Right ventricle myocardium inferior (tissue), 1 donor: ENCODE results near the gene EFCAB13. TPM values are rescaled to one million over a fixed set of nuclear protein-coding genes. Genes with fewer than 3 reads are reported as not detected.

Source experiments
- ATAC-seq: fragments of 200-7000 bp; cut with Tn5 transposase; one replicate; pipeline ENCODE4 v1.9.1; 2020; ENCODE audit warnings: mild to moderate bottlenecking, moderate library complexity
- DNase-seq: peaks from one replicate; pipeline ENCODE4 v3.0.0; 2021; ENCODE audit errors: missing footprints
- intact Hi-C: fragments of 100-400 bp; cut with DNase I; formaldehyde crosslinking; loops from one replicate; pipeline ENCODE4 v1.11.0; 2022
- long read RNA-seq: library from polyadenylated mRNA; unstranded; transcript quantifications from one replicate; pipeline ENCODE4 v2.0.0, GENCODE V29; 2021
- total RNA-seq: library from RNA; stranded (reverse); fragmentation: NEBNext Ultra II Directional; extraction: Animal tissue kit (Norgen Biotek cat#: 25700); gene quantifications from one replicate; pipeline ENCODE4 v1.2.1, GENCODE V29; 2021
- donor health status: DM: no; HTN: yes; CAD: no; lungs with severe emphysema.

EFCAB13 gene, protein sequence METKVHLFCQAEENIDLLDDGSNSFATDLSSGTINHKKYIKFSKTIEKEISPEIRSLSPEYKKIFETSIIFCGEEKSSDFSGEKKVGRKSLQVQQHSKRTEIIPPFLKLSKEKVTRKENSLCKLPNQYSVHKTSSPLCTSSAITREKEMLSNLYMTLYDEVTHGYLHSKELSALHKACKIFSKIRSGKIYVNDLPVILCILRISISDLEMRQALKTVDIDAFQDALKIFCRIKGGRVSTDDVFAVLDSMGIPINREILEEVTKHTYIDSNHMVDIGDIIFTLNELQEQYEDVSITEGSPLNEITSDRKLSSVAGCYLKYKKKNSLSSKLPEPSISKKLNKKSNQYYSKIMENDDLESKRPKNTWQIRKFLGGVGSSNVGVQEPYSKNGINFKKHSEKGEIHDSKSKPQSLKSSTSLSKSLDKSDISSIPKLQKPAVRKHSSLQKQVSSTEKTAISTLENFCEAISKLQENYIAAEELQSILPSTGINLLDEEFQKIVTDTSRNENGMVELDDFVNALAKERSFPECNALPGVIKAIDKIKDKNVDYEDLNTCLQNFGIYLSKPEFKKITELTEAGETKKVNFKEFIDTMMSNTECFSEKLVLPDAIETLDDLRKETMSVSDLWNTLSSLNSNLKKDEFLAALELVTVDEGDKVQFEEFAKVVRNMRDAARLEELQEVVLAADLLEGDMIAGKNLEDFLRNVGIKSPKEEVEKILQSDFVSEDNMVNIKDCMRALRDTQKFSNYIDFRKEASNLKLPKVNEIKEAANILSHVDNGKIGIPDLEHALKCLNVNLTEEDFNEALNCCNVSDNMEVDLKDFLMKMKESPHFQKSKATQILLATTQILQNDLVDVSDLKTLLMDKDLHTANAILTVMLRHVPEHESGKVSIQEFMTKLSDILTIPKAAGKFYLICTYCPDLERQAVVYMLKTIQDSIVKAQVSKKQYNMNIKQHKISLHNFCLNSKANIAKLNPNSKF
- 2.0 TPM for total RNA-seq
- long read RNA-seq, partial matches to known transcripts, result 0 of 1 reads
- long read RNA-seq, other reads (novel, unspliced or antisense), result 1 of 1 reads

DNA sequence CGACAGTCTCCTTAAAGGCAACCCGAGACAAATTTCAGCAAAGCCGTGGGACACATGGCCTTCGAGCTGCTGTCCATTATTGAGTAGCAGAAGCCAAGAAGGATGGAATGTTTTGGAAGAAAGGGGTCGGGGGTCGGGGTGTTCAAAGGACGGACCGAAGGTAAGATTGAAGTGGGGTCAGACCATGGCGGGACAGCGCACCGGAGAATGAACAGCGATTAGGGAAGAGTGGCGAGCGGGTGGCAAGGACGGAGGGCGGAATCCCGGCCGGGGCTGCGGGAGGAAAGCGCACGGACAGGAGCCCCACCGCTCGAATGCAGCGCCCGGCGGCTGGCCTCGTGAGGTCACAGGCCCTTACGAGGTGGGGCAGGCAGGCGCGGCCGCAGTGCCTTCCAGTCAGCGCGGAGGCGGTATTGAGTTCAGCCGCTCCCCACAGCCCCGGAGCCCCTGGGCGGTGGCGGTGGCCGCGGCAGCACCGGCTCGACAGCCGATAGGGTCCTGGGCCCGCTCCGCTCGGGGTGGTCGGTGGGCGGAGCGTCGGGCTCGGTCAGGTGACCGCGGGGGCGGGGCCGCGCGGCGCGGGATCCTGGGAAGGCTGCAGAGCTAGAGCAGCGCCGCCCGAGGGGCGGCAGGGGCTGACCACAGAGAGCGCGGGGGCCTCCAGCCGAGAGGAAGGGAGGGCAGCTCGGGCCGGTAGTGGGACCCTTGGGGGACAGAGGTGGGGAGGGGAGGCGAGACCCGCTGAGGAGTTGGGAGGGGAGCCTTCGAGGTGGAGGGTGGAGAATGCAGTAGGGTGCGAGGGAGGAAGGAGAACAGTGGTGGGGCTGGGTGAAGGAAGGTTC, at the start of gene EFCAB13:
Gene EFCAB13, plus strand, starts transcription at position 574 of the 842 bp plus-strand sequence. CDS start 4,399 bp downstream, outside the sequence.
- peak; percentile 94 for DNase-seq
- intact Hi-C loops, result no loop called here
- ATAC-seq, result peak; percentile 99

DNA sequence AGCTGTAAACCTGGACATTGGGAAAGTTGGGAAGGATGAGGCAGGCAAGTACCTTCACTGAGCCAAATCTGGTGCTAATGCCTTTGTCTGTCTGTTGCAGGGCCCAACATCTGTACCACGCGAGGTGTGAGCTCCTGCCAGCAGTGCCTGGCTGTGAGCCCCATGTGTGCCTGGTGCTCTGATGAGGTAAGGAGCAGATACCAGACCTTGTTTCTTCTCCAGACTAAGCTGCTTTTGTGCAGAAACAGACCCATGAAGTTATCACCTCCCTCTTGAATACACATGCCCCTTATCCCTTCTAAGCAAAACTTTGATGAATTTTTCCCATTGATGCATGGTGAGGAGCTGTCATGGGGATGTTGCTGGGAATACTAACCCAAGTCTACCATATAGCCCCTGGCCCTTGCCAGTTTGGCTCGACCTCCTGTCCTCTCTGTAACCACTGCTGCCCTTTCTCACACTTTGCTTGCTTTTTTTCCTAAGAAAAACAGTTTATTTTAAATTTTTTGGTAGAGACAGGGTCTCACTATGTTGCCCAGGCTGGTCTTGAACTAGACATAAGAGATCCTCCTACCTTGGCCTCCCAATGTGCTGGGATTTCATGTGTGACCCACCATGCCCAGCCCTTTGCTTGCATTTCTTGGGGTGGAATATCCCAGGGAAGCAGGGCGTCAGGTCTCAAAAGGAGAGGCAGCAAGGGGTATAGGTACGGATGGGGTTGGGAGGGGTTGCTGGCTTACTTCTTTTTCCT, 49.3 kb upstream of the EFCAB13 start:
- intact Hi-C loops, result no loop called here
- no peak for DNase-seq

DNA sequence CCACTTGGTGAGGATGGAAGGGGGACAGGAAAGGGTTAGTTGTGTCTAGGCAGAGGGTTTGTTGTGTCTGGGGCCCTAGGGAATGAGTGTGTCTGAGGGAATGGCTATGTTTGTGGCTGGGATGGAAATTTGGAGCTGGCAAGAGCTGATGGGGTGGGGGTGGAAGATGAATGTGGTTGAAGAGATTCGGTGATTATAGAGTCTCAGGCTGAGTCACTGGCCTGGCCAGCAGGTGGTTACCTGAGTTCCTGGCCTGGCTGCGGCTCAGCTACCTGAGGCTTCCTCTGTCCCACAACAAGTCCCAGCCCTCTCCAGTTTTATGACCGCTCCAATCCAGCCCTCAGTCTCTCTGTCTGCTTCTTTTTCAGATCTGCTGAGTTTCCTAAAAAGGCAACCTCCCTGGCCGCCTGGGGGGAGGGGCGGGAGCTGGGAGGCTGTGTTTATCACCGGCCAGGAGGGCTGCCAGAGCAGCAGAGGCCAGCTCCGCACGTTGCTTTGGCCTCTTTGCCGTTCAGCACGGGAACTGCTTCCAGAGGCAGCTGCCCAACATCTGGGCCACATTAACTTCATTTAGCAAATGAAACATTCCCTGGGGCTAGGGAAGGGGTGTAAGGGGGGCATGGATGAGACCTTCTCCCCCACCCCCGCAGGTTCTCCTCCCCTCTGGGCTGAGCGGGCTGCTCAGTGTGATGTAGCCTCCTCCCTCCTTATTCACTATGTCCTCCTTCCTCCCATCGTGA, 48.3 kb upstream of the EFCAB13 start:
- DNase-seq (peak; percentile 93), ATAC-seq (peak; percentile 84)
- intact Hi-C loops, result no loop called here

More for the DNA sequence above, 49.3 kb upstream of the EFCAB13 start:
- no peak for ATAC-seq

DNA sequence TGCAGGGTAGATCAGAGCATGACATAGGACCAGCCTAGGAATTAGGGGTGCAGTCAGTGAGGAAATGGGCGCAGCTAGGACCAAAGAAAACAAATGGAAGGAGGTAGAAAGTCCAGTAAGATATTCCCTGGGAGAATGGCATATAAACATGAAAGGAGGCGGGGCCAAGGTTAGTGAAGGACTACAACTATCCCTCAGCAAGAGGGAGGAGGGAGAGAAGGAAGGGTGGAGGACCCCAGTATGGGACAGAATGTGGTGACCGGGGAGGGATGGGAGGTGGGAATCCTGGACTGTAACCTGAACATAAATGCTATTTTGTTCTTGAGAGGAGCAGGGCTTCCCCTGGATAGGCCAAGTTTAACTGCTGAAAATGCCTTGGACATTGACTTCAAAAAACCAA, 47.3 kb upstream of the EFCAB13 start:
- intact Hi-C loops, result no loop called here
- ATAC-seq (no peak), DNase-seq (no peak)

DNA sequence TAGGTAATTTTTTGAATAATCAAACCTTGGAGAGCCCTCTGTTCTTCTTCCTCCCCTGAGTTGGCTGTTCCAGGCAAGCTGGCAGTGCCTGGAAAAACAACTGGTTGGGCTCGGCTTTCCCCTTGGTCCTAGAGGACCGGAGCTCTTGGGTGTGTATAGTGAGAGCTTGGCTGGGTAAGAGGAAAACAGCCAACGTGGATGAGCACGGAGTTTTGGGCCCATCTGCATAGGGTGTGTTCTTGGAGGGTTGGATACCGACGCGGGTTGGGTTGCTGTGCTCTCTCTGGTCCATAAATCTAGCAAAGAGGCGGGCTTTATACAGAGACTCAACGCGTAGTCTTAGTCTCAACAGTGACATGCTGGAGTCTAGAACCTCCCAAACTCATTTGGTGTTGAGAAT, 46.9 kb upstream of the EFCAB13 start:
- DNase-seq (peak; percentile 78), ATAC-seq (peak; percentile 73)
- intact Hi-C loops, result no loop called here

DNA sequence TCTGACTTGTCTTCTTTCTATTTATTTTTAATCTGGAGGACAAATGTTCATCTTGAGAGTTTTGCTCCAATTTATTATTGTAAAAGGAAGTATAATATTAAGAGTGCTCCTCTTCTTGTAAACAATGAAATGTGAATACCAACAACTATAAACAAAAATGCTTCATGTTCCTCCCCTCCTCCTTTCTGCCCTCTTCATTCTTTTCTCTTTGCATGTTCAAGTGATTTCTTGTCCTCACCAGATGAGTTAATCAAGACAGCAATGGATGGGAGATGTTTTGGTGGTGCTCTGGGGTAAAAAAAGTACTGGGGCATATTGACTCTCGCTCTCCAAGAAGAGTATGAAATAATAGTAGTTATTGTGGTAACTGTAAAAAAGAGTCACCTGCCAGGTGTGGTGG, 45.8 kb upstream of the EFCAB13 start:
- ATAC-seq, result no peak
- DNase-seq, result no peak
- intact Hi-C loops, result no loop called here

DNA sequence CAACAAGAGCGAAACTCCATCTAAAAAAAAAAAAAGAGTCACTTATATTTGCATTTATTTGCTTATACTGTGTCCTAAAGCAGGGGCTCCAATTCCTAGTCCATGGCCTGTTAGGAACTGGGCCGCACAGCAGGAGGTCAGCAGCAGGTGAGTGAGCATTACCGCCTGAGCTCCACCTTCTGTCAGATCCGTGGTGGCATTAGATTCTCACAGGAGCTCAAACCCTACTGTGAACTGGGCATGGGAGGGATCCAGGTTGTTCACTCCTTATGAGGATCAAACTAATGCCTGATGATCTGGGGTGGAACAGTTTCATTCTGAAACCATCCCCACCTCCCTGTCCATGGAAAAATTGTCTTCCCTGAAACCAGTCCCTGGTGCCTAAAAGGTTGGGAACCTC, 45.2 kb upstream of the EFCAB13 start:
- DNase-seq (no peak), ATAC-seq (no peak)
- intact Hi-C loops, result no loop called here

DNA sequence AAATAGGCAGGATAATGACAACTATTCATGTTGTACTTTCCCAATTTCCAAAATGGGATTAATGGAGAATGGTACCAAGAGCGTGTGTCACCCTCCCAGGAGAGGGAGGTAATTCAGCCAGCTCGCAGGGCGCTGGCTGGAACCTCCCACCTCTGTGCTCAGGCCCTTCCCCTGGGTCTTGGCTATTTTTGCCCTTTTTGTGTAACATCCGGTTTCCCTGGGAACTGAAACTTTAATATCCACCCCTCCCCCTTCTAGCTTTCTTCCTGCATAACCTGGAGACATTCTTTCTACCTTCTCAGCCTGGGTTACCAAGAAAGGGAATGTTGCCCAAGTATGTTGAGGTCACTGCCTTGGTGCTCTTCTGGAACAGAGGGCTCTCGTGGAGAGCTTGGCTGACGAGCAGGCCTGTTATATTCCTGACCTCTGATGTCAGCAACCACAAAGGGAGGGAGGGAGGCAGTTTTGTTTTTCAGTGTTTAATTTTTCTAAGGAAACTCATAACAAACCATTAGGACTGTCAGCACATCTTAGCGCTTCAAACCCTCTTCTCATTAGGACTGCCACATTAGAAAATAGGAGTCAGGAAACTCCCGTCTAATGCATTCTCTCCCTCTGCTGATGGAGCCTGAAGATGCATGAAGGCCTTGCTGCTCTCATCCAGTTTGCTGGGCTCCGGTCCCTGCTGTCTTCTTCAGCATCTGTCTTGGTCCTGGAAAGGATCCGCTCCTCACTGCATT, 44.5 kb upstream of the EFCAB13 start:
- ATAC-seq (peak; percentile 71), DNase-seq (peak; percentile 76)
- intact Hi-C loops, result no loop called here

DNA sequence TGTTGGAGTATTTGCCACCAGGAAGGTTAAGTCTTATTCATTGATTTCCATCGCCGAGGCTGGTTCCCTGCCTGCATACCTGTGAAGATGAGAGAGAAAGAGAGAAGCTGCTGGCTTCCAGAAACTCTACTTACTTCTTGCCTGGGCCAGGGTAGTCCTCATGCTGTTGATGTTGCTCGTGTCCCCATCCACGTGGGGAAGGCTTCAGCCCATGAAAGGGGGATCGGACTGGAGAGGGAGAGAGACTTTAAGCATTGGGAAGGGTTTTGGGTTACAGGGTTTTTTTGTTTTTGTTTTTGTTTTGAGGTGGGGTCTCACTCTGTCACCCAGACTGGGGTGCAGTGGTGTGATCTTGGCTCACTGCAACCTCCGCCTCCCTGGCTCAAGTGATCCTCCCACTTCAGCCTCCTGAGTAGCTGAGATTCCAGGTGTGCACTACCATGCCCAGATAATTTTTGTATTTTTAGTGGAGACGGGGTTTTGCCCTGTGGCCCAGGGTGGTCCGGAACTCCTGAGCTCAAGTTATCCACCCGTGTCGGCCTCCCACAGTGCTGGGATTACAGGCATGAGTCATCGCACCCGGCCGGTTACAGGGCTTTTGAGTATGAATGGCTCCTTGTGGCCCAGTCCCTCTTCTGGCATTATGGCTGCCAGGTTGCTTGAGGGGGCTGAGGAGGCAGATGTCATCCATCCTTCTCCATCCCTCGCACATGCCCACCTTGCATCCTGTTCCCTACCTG, 43.5 kb upstream of the EFCAB13 start:
- ATAC-seq (no peak), DNase-seq (peak; percentile 73)
- intact Hi-C loops, result no loop called here

DNA sequence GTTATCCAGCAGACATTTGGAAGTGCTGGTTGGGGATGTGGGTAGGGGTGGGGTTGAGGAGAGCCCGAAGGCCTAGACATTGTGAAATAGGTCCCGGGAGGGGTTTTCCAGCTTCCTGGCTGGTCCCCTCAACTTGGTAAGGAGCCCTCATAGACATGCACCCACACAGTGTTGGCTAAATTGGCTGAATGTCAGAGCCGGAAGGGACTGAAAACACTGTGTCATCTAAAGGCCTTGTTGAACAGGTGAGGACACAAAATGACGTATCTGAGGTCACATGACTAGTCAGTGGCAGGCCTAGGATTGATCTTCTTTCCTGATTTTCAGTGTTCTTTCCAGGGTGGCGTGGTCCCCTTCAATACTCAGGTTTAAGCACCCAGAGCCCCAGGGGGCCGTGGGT, 42.5 kb upstream of the EFCAB13 start:
- ATAC-seq, result no peak
- intact Hi-C loops, result no loop called here
- DNase-seq, result no peak

DNA sequence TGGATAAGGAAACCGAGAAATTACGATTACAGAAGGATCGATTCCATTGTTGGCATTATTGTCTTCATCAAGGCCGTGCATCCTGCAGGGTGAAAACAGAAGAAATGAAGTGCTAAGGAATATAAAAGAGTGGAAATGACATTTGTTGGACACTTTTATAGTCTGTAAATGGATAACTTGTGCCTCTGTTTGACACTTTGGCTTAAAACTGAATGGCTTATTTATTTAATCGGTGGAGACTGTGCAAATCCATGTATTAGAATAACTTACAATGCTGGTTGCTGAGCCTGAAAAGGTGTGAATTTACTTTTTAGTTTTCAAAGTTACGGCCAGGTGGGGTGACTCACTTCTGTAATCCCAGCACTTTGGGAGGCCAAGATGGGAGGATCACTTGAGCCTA, 38.8 kb upstream of the EFCAB13 start:
- intact Hi-C loops, result no loop called here
- ATAC-seq (no peak), DNase-seq (no peak)

DNA sequence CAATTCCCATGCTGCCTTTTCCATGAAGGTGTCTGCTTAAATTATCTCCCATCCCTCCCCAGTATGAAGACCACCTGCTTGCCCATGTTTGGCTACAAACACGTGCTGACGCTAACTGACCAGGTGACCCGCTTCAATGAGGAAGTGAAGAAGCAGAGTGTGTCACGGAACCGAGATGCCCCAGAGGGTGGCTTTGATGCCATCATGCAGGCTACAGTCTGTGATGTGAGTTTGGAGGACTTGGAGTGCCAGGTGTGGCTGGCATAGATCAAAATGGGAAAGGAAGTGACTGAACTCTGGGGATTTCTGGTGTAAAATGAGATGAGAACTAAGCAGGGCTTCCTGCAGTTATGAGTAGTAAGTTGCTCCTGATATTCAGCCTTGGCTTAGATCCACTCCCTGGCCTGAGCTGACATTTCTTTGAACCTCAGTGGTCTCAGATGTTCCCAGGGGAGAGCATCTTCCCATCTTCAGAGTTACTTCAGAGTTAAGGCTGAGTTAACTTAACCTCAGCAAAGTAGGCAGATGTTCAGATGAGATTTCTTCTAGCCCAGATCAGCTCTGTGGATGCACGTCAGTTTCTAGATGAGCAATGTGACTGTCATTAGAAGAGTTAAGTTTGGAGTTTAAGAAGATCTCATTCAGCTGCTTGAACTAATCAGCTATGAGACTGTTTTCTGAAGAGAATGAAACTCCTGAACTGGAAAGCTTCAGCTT, 37.4 kb upstream of the EFCAB13 start:
- intact Hi-C loops, result no loop called here
- ATAC-seq (no peak), DNase-seq (no peak)

DNA sequence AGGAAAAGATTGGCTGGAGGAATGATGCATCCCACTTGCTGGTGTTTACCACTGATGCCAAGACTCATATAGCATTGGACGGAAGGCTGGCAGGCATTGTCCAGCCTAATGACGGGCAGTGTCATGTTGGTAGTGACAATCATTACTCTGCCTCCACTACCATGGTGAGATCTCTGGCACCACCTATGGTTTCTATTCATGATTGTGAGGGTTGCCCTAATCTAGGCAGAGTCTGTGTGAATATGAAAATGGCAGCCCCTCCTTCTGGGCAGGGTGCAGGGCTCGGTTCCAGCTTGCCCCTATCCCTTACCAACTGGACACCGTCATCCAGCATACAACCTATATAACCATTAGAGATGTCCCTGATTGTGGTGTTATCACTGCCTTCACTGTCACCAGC, 36.7 kb upstream of the EFCAB13 start:
- DNase-seq, result no peak
- ATAC-seq, result no peak
- intact Hi-C loops, result no loop called here

DNA sequence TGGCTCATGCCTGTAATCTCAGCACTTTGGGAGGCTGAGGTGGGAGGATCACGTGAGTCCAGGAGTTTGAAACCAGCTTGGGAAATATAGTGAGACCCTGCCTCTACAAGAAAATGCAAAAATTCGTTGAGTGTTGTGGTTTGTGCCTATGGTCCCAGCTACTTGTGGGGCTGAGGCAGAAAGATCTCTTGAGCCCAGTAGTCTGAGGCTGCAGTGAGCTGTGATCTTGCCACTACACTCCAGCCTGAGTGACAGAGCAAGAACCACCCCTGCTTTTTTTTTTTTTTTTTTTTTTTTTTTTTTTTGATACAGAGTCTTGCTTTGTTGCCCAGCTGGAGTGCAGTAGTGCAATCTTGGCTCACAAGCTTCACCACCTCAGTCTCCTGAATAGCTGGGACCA, 36.1 kb upstream of the EFCAB13 start:
- DNase-seq, result no peak
- intact Hi-C loops, result no loop called here
- no peak for ATAC-seq

DNA sequence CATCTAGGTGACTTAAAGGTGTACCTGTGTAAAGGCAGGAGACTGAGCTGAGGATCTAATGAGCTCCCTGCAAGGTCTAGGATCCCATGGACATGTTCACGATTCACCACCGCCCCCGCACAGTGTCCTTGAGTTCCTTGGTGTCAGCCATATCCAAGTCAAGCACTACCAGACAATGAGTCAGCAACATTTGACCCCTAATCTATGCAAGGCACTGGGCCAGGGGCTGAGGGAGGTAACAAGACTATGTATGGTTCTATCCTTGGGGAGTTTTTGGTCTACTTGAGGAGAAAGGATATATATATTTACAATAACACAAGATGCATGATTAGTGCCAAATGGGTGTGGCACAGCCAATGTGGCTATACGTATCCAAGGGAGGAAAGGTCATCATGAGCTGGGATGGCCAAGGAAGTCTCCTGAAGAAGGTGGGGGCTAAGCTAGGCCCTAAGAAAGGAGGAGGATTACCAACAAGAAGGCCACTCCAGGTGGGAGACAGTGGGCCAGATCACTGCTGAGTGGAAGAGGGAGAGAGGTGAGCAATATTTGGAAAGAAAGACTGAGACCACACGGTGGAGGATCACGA, 35.1 kb upstream of the EFCAB13 start:
- ATAC-seq, result no peak
- intact Hi-C loops, result no loop called here
- DNase-seq, result no peak
